Sciatic nerve (tissue), 2 donors: ENCODE measurements around the gene RHBDD1. TPM values are rescaled to one million over a fixed set of nuclear protein-coding genes. Genes with fewer than 3 reads are reported as not detected.
A peak's percentile ranks its signal among the peaks of the same experiment; 100 is the strongest.

ENCODE experiments used
- ATAC-seq: fragments of 200-7000 bp; cut with Tn5 transposase; one replicate; pipeline ENCODE4 v1.9.1; 2020; ENCODE audit warnings: mild to moderate bottlenecking, moderate library complexity
- DNase-seq: peaks from one replicate; pipeline ENCODE4 v3.0.0-alpha.2; 2020; ENCODE audit warnings: low spot score
- intact Hi-C: fragments of 100-400 bp; cut with DNase I; formaldehyde crosslinking; loops from one replicate; pipeline ENCODE4 v1.14.2; 2022
- total RNA-seq: library from RNA; stranded (reverse); fragmentation: NEBNext Ultra II Directional; extraction: Animal tissue kit (Norgen Biotek cat#: 25700); gene quantifications from one replicate; pipeline ENCODE4 v1.2.1, GENCODE V29; 2021
- donor health status: DM: no; HTN: no; CAD: no.
- donor health status: DM: no; HTN: no; CAD: no.

The RHBDD1 gene
- total RNA-seq, 1 donor from 2014 or later, result 66.0 TPM

- ATAC-seq, result no peak
- intact Hi-C loops, result no loop called here
- no peak for DNase-seq
These were observed 126.4 kb downstream of the RHBDD1 start for GRCh38 chr2:226962176-226962773.

DNA sequence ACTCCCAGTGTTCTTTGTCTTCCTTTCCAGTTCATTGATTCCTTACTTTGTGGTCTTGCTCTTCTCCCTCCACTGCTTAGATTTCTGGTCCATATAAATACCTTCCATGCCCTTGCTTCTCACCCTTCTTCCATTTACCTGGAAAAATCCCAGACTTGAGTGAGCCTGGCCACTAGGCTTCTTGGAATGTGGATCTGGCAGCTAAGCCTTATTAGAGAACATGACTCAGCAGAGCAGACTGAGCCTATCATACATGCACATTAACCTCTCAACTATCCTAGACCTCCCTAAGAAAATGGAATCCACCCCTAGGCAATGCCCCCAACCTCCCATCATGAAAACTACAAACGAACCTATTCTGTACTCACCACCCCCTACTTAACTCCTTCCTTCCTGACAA lies 127.7 kb downstream of the RHBDD1 start:
- intact Hi-C loops, result no loop called here
- DNase-seq (no peak), ATAC-seq (no peak)

- ATAC-seq (no peak), DNase-seq (no peak)
- intact Hi-C loops, result no loop called here
These were observed 129.5 kb downstream of the RHBDD1 start for GRCh38 chr2:226965376-226965775.

- intact Hi-C loops, result no loop called here
- peak; percentile 15 for ATAC-seq
- no peak for DNase-seq
These were observed 133.7 kb downstream of the RHBDD1 start for GRCh38 chr2:226969417-226970080.

DNA sequence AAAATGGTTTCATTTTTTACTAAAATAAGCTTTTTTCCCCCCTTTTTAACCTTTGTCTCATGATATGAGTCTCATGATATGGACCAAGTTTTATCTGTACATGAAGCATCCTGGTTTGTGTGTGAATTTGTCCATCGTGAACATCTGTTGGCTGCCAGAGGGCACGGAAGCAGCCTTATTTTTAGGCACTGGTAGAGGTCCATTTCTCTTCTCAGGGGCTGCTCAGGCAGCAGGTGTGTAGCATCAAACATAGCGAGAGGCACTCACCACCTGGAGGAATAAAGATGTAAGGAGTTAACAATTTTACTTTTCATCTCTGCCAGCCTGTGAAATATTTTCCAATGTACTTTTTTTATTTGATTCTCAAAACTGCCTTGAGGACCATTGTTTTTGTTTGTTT lies 134.5 kb downstream of the RHBDD1 start:
- DNase-seq (no peak), ATAC-seq (no peak)
- intact Hi-C loops, result no loop called here

GRCh38 chr2:226971084-226971483 lies 135.2 kb downstream of the RHBDD1 start:
- ATAC-seq, result no peak
- DNase-seq, result no peak
- intact Hi-C loops, result no loop called here

- no peak for ATAC-seq
- intact Hi-C loops, result no loop called here
These were observed 135.9 kb downstream of the RHBDD1 start for GRCh38 chr2:226971770-226972169.

DNA sequence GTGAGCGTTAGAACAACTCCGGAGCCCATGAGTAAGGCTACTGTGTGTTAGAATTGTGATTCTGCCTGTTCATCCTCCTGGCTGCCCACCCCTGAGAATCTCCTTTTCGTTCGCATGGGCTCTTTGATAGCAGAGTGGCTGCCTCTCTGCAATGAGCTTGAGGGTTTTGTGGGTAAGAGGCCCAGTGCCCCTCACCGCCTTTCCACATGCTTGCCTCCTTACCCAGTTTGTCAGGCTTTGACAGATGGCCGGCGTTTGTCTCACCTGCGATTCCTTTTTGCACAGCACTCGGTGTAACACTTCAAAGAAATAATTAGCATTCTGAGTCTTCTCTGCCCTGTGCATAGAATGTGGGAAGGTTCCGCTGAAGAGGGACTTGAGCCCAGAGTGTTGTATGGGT lies 138.0 kb downstream of the RHBDD1 start:
- intact Hi-C loops, result no loop called here
- ATAC-seq (no peak), DNase-seq (no peak)

More at GRCh38 chr2:226971770-226972169, 135.9 kb downstream of the RHBDD1 start:
- no peak for DNase-seq

DNA sequence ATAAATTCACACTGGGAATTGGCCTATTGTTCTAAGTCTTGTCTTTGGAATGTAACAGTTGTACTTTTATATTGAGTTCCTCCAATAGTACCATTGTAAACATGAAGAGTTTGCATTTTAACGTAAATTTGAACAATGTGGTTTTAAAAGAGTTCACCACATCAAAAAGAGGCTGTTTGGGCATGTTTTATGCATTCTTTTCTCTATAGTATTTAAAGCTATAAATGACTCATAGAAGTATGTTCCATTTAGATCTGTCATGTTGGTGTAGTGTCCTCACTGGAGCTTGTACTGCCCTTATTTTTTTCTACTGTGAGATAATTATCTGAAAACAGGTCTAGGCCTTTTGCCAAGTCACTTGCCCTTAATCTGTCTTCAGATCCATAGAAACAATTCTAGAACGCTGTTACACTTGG lies 141.9 kb downstream of the RHBDD1 start:
- DNase-seq (no peak), ATAC-seq (no peak)
- intact Hi-C loops, result no loop called here

GRCh38 chr2:226978300-226978699 lies 142.4 kb downstream of the RHBDD1 start:
- intact Hi-C loops, result no loop called here
- DNase-seq, result no peak
- ATAC-seq, result no peak

DNA sequence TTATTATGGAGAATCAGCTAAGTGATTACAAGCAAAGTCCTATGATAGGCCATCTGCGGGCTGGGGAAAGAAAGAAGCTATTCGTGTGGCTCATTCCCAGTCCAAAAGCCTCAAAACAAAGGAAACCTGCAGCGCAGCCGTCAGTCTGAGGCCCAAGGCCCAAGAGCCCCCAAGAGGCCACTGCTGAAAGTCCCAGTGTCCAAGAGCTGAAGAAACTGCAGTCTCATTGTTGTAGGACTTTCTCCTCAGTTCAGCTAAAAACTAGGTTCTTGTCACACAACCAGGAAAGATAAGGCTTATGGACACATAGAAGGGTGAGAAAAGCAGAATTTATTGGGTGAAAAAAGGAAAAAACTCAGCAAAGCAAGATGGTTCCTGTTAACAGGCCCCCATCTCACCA lies 143.2 kb downstream of the RHBDD1 start:
- intact Hi-C loops, result no loop called here
- no peak for DNase-seq

DNA sequence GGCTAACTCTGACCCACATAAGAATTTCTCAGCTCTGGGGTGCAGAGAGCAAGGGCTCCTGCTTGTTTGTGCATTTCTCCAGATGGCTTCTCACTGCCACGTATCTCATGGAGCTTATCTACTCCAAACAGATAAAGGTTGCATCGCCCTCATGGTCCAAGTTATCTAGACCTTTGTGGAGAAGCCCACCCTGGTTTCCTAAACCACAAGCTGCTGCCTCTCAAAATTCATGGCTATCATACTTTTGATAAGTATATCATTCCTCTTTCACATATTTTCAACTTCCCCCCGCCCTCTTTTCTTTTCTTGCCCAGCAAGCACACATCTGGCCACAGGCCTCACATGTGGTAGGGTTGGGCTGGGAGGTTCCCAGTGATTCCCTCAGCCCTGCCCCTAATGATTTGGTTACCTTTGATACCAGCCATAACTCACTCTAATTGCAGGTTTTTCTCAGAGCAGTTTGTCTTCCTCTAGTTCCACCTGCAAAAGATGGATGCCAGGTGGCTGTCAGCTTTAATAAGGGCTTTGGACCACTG lies 146.0 kb downstream of the RHBDD1 start:
- ATAC-seq (no peak), DNase-seq (no peak)
- intact Hi-C loops, result no loop called here

More for the DNA sequence above, 143.2 kb downstream of the RHBDD1 start:
- ATAC-seq, result no peak

DNA sequence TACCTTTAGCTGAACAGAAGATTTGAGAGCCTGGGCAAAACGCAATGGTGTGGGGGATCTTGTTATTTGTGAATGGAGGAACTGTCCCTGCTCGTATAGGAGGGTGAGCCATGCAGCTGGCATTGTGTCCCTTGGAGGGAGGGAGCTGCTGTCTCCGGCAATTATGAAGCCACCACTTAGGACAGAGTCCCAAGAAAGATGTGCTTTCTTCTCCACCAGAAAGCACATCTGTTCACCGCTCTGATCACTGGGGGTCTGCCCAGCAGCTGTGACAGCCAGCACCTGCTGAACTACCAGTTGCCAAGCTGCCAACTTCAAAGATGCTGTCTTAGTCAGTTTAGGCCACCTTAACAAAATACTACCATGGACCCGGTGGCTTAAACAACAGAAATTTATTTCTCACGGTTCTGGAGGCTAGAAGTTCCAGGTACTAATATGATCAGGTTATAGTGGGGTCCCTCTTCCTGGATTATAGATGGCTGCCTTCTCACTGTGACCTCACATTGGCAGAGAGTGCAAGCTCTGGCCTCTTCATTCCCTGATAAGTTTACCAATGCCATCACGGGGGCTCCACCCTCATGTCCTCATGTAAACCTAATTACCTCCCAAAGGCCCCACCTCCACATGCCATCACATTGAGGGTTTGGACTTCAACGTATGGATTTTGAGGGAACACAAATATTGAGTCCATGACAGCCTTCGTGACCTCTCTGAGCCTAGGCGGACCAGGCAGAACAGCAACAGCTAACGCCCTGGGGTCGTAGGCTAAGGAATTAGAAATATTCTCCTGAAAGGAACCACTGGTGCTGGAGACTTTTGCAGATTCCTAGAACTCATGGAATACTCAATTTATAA lies 148.3 kb downstream of the RHBDD1 start:
- intact Hi-C loops, result no loop called here
- no peak for ATAC-seq
- no peak for DNase-seq

DNA sequence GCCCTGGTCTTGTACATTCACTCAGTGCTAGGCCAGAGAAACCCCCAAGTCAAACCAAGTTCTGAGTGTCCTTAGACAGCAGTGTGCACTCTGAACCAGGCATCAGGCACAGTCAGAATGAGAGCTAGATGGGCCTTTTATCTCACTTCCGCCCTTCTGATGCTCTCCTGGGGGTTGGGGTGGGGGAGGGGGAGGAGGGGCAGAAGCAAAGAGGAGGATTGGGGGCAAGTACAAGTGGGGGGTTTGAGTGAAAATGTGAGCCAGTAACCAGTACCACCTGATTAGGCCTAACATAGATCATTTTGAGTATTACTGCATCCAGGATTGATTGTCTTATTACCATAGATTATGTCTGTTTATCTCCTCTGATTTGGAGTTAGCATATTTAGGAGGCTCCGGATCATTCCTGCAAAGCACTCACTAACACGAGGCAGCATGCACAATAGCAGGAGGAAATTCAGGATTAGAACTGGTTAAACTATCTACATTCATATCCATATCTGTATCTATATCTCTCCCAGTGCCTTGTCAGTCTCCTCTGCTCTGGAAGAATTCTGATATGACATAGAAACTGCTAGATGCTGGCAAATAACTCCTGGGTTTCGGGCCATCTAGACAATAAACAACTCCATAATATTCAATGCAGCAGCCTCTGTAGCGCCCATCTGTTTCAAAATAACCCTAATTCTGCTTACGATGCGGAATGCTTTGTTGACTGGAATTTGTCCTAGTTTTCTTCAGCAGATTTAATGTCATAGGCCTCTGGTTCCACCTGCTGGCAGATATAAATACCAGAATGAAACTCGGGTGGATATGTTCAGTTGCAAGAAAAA lies 149.1 kb downstream of the RHBDD1 start:
- ATAC-seq (peak; percentile 89), DNase-seq (no peak)
- intact Hi-C loops, result no loop called here

- intact Hi-C loops, result no loop called here
- no peak for DNase-seq
- ATAC-seq, result no peak
These were observed 149.7 kb downstream of the RHBDD1 start for GRCh38 chr2:226985583-226985946.

DNA sequence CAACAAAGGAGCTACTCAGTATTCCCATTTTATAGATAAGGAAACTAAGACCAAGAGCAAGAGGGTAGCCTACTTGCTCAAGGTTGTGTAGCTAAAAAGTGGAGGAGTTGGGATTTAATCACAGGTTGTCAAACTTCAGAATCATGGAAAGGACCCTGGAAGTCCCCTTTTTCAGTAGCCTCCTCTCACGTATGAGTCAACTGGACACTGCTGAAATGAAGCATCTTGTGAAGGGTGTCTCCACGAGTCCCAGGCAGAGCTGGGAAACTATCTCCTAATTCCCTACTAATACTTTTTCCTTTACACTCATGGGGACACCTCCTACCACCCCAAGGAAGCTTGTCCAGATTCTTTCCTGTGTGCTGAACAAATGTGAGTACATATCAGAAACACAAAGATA lies 155.8 kb downstream of the RHBDD1 start:
- DNase-seq, result no peak
- ATAC-seq, result no peak
- intact Hi-C loops, result loop anchor here (10.0 kb wide), 1 partner anchor 1327 kb away; no protein-coding TSS in a partner anchor

- DNase-seq (no peak), ATAC-seq (no peak)
- intact Hi-C loops, result loop anchor here (10.0 kb wide), 1 partner anchor 1328 kb away; no protein-coding TSS in a partner anchor
These were observed 157.3 kb downstream of the RHBDD1 start for GRCh38 chr2:226993171-226993570.

DNA sequence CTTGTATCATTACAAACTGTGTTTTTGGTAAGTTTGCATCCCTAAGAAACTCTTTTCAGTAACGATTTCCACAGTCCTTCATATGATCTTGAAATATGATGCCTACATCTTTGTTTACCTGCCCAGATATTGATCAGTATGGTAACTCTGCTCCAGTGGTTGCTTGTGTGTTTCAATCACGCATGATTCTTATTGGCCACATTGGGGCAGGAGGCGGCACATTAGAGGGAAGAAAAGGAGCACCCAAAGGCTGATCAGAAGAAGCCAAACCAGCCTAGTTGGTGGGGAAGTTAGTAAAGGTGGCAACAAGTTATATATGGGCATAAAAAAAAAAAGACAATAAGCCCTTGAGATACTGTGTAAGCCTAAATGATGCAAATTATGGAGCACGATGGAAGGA lies 158.9 kb downstream of the RHBDD1 start:
- DNase-seq, result no peak
- intact Hi-C loops, result loop anchor here (10.0 kb wide), 1 partner anchor 1330 kb away; no protein-coding TSS in a partner anchor
- ATAC-seq, result no peak

DNA sequence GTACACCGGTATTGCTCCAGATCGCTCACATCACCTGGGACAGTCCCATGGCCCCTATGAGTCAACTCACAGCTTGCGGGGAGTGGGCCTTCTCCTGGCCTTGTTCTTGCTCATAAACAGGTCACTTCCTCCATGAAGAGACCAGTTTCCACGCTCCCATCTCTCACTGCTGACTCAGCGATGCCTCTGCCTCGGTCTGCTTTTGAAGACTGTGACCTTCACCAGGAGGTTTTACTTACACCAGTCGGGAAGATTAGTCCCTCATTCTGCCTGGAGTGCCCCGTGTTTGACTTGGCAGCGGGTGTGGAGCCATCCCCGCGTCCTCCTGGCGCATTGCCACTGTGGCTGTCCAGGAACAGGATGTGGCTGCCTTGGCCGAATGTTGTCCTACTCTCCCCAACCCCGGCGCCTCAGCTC lies 159.8 kb downstream of the RHBDD1 start:
- intact Hi-C loops, result loop anchor here (10.0 kb wide), 1 partner anchor 1331 kb away; no protein-coding TSS in a partner anchor
- no peak for DNase-seq
- no peak for ATAC-seq
